Amygdala (tissue), 56 donors: Measurements from ENCODE around the gene CIBAR2.

ENCODE experiments used
- DNase-seq, 56 donors: peaks; one replicate each; lab custom pipeline; 2025; lab: John Stamatoyannopoulos, UW

The CIBAR2 gene

DNA sequence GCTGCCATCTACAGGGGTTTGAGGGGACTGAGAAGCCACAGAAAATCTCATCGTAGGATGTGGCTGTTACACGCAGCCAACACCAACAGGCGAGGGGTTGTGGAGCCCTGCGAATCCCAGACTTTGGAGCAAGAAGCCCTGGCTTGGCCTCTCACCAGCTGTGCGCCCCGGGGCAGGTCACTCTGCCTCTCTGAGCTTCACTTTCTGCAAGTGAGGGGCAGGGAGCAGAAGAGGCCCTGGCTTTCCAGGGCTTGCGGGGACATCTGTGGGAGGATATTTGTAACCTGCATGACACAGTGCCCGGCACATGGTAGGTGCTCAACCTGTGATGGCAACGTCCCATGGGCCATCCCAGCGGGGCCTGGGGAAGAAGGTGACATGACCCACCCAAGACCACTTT is 32.9 kb upstream of the CIBAR2 start:
- DNase-seq, result no peak

DNA sequence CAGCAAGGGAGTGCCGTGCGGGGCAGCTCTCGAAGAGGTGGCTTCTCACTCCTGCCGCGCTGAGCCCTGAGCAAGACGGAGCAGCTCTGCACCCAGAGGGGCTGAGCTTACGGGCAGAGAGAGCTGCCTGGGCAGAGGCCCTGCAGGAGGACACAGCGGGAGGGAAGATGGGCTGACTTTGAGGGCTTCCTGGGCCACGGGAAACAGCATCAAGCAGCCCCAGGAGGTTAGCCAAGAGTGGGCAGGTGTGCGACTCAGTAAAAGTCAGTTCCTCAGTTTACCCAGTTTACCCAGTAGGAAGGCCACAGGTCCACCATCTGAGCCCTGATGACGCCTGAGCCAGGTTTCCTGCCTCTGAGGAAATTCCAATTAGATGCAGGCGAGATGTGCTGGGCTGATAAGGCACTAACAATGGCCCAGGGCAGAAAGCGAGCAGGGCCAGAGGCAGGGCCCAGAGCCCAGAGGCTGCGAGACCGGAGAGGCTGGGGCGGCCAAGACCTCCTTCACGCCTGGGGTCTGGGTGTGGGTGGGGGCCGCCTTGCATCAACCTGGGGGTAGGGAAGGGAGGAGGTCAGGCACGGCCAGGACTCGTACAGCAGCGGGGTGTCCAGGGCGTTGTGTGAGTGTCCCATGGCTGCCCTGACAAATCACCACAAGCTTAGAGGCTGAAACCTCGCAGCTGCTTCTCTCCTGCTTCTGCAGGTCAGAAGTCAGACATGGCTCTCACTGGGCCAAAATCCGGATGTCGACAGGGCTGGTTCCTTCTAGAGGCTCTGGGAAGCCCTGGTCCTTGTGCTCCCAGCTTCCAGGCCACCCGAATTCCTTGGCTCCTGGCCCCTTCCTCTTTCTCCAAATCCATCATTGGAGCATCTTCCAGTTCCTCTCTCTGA is 32.0 kb upstream of the CIBAR2 start:
- no peak for DNase-seq

DNA sequence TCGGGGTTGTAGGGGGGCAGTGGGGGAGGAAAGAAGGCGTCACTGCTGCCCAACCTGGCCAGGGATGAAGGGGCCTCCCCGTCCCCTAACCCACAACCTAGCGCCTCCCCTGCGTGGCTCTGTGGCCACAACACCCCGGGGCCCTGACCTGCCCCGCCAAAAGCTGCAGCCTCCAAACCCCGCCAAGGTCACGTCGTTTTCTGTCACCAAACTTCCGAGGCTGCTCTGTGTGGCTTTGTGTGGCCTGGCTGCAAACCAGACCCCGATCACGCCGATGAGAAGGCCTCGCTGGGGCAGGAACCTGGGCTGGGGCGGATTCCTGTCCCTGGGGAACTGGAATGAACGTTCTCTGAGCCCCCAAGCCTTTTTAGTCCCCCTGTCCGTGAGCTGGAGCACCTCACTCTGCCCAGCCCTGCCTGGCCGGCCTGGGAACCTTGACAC is 30.5 kb upstream of the CIBAR2 start:
- no peak for DNase-seq

- no peak for DNase-seq
Observed at GRCh38 chr16:85142129-85142513, 29.8 kb upstream of the CIBAR2 start.

DNA sequence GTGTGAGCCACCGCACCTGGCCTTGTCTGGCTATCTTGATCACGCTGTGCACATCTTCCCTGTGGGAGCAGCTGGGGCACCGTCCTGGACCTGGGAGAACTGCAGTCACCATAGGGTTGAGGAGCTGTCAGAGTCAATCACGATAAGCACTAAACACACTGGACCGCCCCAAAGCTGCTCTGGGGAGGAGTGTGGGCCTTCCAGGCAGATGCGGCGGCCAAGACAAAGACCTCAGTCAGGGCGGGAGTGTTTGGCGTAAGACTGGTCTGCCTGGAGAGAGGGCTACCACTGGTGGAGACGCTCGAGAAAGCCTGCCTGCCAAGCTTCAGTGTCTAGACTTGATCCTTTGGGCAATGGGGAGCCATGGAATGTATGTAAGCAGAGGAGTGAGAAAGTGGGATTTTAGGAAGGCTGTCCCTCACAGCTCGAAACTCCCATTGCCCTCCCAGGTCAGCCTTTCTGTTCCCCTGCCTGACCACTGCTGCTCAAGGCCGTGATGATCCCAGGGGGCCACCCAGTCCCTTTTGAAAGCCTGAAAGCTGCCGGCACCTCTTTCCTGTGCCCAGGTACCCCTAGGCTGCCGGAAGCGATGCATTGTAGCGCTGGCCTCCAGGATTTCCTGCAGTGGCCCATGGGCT is 29.3 kb upstream of the CIBAR2 start:
- DNase-seq, result no peak

GRCh38 chr16:85140455-85141012 is 28.3 kb upstream of the CIBAR2 start:
- no peak for DNase-seq

DNA sequence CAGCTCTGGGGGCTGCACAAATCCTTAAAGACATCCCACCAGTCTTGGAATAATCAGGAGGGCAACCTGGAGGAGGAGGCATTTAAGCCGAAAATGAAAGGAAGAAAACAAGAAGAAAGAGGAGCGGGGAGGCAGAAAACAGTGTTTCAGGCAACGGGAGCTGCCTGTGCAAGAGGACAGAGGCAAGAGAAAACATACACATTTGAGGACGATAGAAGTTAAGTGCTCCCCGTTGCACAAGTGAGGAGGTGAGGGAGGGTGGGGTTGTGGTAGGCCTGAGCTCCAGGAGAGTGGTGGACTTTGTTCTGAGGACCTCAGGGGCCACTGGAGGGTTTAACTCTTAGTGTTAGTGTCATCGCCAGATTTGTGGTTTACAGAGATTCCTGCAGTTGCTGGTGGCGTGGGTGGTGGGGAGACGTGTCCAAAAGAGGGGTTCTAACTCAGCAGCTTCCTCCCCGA is 27.6 kb upstream of the CIBAR2 start:
- DNase-seq, result no peak

- DNase-seq, result no peak
Observed at GRCh38 chr16:85138825-85139627, 26.8 kb upstream of the CIBAR2 start.

DNA sequence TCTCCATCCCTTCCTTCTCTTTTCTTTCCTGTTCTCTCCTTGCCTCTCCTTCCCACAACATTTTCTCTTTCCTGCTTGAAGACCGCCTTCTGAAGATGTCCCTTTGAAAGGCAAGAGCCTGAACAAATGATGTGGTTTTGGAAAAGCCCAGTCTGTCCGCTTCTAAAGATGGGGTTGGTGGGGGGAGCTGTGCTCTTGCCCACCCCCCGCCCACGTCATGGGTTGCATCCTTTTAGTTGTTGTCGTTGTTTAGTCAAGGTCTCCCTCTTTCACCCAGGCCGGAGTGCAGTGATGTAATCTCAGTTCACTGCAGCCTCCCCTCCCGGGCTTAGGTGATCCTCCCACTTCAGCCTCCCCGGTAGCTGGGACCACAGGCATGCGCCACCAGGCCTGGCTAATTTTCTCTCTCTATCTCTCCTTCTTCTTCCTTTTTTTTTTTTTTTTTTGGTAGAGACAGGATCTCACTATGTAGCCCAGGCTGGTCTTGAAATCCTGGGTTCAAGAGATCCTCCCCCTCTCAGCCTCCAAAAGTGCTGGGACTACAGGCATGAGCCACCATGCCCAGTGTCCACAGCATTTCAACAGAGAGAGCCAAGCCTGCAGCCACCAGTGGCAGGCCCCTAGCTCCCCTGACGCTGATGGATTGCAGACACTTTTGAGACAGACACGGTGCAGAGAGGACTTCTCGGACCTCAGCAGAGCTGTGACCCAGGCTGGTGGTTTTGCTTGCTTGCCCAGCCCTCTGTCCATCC is 26.0 kb upstream of the CIBAR2 start:
- no peak for DNase-seq

- peak in 55 of 56 donors; percentile 35 to 91 (median 77) for DNase-seq
Observed at GRCh38 chr16:85137323-85138072, 25.2 kb upstream of the CIBAR2 start.

- DNase-seq, result peak in 1 of 56 donors; percentile 42
Observed at GRCh38 chr16:85136702-85137322, 24.5 kb upstream of the CIBAR2 start.

GRCh38 chr16:85136213-85136701 is 24.0 kb upstream of the CIBAR2 start:
- DNase-seq, result peak in 10 of 56 donors; percentile 9 to 55 (median 18)

DNA sequence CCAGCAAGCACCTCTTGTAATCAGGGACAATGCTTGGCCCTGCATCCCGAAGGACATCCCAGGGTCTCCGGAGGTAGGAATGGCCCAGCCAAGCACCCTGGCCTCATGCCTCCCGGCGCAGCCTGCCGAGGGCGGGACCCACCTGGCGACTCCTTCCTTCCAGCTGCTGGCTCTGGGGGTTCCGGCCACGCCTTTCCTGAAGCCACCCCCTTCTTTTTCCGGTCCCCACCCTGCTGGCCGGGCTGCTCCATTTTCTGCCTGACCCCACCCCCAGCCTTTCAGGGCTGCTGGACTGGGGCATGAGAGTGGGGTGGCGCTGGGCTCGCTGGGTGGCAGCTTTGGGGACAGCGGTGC is 22.5 kb upstream of the CIBAR2 start:
- DNase-seq, result no peak

GRCh38 chr16:85134076-85134788 is 22.0 kb upstream of the CIBAR2 start:
- DNase-seq, result no peak

DNA sequence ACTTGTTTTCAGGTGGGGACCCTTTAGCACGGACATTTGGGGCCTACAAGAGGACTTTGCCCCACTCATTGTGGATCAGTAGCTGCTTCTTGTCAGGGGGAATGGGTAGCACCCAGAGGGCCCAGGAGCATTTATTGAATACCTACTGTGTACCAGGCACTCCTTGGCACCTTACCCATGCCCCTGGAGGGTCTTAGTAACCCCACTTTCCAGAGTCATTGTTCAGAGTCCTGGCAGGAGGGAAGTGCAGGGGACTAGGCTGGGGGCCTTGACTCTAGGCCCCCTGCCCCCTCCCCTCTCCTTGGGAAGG is 21.0 kb upstream of the CIBAR2 start:
- DNase-seq, result no peak

- DNase-seq, result no peak
Observed at GRCh38 chr16:85132456-85133289, 20.4 kb upstream of the CIBAR2 start.

GRCh38 chr16:85130705-85131028 is 18.4 kb upstream of the CIBAR2 start:
- no peak for DNase-seq
